Astrocyte of the spinal cord (primary cell): ENCODE data around the gene DTHD1.

Experiments used
- DNase-seq: peaks from one replicate; pipeline ENCODE4 v3.0.0; 2011; ENCODE audit warnings: low read depth, low spot score
- H3K4me3 ChIP-seq: 2 replicates; pipeline ENCODE4 v1.5.1; 2011; ENCODE audit warnings: low read depth, mild to moderate bottlenecking, low read length, moderate library complexity
- in situ Hi-C: cut with HindIII; loops from 2 replicates; pipeline ENCODE4 v1.10.0; 2017; ENCODE audit warnings: low sequenced_read_pairs
- TF ChIP-seq, protein P1 (sequence below): IDR thresholded peaks from 2 replicates; pipeline ENCODE4 v1.5.1; 2012; ENCODE audit warnings: low read depth, mild to moderate bottlenecking, low read length, inconsistent platforms

DTHD1 gene

DNA sequence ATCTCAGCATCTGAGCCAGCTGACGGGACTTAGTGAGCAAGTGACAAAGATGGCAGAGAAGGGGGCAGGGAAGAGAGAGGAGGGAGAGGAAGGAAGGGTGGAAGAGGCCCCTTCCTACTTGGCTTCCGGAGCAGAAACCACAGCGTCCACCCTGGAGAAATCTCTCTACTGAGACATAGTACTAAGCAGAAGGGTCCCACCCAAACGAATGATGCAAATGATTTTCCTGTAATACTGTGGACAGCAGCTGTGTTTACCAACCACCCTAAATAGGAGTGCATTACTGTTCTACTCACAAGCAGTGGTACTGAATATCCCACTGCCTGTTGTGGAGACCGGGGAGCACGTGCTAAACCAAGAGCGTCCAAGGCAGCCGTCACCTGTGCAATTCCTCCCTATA lies 29.4 kb downstream of the DTHD1 start:
- TF ChIP-seq, protein P1, sequence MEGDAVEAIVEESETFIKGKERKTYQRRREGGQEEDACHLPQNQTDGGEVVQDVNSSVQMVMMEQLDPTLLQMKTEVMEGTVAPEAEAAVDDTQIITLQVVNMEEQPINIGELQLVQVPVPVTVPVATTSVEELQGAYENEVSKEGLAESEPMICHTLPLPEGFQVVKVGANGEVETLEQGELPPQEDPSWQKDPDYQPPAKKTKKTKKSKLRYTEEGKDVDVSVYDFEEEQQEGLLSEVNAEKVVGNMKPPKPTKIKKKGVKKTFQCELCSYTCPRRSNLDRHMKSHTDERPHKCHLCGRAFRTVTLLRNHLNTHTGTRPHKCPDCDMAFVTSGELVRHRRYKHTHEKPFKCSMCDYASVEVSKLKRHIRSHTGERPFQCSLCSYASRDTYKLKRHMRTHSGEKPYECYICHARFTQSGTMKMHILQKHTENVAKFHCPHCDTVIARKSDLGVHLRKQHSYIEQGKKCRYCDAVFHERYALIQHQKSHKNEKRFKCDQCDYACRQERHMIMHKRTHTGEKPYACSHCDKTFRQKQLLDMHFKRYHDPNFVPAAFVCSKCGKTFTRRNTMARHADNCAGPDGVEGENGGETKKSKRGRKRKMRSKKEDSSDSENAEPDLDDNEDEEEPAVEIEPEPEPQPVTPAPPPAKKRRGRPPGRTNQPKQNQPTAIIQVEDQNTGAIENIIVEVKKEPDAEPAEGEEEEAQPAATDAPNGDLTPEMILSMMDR, result no peak
- in situ Hi-C loops, result no loop called here
- H3K4me3 ChIP-seq, result no peak overlapping the region
- DNase-seq, result no peak

DNA sequence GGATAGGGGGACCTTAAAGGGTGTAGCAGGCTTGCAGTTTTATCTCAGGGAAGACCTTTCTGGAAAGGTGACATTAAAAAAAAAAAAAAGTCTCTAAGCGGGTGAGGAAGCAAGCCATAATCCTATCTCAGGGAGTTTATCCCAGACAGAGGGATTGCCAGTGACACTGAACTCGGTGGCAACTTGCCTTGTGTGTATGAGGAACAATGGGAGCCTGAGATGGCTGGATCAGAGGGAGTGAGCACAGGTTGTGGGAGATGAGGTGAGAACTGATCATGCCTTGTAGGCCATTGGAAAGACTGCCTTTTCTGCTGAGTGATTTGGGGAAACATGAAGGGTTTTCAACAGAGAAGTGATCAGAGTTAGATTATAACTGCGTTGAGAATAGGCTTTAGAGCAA lies 31.1 kb downstream of the DTHD1 start:
- TF ChIP-seq, protein P1, result no peak
- in situ Hi-C loops, result no loop called here
- no peak for DNase-seq
- no peak overlapping the region for H3K4me3 ChIP-seq

DNA sequence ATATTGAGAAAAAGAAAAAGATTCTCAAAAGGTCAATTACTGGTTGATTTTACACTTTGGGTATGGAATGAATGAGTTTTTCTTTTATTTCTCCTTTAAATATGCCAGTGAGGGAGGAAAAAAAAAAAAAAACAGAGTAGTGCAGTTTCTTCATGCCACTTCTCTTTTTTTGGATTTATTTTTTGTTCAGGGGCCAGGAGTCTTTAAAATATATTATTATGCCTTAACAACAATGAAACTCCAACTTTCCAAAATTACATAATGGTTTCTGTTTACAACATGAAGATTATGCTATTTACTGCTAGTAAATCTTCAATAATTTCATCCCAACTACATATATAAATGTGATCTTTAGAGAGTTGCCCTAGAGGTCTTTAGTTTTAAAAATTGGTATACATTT lies 31.9 kb downstream of the DTHD1 start:
- no peak for DNase-seq
- in situ Hi-C loops, result no loop called here
- TF ChIP-seq, protein P1, result no peak
- no peak overlapping the region for H3K4me3 ChIP-seq

DNA sequence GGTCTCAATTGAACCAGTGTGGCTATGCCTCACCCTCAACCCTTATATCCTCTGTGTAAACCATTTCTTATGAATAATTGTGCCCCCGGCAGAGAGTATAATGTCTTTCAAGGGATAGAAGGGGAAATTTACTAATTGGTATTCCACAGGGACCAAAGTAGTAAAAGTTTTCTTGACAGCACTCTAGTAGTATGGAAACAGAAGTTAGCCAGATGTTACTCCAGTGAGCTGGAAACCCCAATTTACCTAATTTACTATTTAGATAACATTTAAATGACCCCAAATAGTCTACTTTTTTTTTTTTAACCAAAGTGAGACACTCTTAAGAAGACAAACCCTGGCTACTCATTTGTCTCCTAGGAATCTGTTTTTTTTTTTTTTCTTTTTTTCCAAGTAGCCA lies 32.3 kb downstream of the DTHD1 start:
- TF ChIP-seq, protein P1, result no peak
- in situ Hi-C loops, result no loop called here
- H3K4me3 ChIP-seq, result no peak overlapping the region
- no peak for DNase-seq

DNA sequence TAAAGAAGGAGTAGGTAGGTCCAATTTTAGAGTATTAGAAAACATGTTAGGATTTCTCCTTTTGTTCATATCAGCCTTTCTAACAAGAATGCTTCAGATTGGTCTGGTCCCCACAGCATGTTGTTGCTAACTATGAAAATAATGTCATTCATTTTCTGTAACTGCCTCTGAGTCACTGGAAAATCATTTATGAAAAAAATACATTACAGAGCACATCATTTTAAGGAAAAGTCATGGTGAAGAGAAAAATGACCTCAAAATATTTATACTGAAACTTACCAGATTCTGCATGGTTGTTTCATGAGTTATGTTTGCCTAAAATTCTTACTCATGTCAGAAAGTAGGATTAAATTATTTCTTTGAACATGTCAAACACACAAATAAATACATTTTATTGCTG lies 35.2 kb downstream of the DTHD1 start:
- TF ChIP-seq, protein P1, result no peak
- in situ Hi-C loops, result no loop called here
- DNase-seq, result peak; percentile 41
- no peak overlapping the region for H3K4me3 ChIP-seq

DNA sequence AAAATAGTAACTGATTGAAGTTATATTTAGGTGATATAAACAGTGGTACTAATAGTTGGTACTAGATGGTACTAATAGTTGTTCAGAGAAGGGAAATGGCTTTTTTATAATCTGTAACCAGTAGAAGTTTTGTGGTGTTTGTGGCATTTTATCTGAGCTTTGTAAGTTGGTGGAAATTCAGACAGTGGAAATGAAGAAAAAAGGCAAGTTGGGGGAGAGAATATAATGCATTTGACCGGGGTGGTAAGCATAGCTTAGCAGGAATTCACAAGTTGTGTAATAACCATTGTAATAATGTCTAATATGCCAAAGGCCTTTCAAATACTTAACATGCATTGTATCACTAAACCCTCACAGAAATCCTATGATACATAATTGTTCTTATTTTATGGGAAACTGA lies 36.3 kb downstream of the DTHD1 start:
- in situ Hi-C loops, result no loop called here
- no peak overlapping the region for H3K4me3 ChIP-seq
- peak; percentile 5 for DNase-seq
- TF ChIP-seq, protein P1, result no peak

DNA sequence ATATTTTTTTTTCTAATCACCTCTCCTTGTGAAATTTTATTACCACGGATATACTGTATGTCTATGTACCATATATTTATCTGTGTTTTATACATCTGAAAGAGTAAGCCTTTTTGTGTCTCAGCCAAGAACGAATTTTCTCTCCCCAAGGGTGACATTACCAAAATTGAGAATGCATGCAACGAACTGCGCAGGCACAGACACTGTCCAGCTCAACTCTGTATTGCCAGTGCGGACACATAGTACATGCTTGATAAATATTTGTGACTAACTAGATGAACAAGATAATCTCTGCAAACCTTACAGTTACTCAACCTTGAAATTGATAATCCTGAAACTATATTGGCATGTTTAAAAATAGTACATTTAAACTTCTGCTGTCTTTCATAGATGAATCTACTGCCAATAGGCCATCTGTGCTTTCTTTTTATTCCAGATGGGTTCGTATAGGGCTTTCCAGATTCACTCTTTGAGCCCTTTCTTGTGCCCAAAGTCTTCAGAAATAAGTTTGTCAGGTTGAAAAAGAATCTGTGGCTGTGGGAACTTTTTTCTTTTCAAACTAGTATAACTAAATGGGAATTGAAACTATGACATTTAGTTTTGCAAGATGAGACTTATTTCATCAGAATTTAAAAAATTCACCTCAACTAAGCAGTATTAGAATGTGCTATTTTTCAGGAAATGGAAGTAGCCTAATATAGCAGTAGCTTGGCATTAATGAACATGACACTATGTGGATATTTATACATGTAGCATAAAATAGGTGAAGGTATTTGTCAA lies 38.9 kb downstream of the DTHD1 start:
- in situ Hi-C loops, result no loop called here
- TF ChIP-seq, protein P1, result no peak
- no peak for DNase-seq
- no peak overlapping the region for H3K4me3 ChIP-seq
